ENCODE results near the gene TAOK2.

TAOK2 gene

GRCh38 chr16:29963021-29963743, 10.5 kb upstream of the TAOK2 start:
- no peak for DNase-seq (ENCODE audit: low spot score)

- no peak for DNase-seq (ENCODE audit: low spot score)
These were observed 5.5 kb upstream of the TAOK2 start for GRCh38 chr16:29968205-29968604.

- DNase-seq (ENCODE audit: low spot score): no peak
These were observed 2.4 kb upstream of the TAOK2 start for GRCh38 chr16:29971304-29971703.

- no peak for DNase-seq (ENCODE audit: low spot score)
These were observed 1.2 kb upstream of the TAOK2 start for GRCh38 chr16:29972500-29972899.

GRCh38 chr16:29972992-29973383, 680 bp upstream of the TAOK2 start:
- DNase-seq (ENCODE audit: low spot score): no peak

- peak; percentile 33 for DNase-seq (ENCODE audit: low spot score)
These were observed 844 bp downstream of the TAOK2 start for GRCh38 chr16:29974291-29975133.

GRCh38 chr16:29975134-29975538, 1.5 kb downstream of the TAOK2 start:
- no peak for DNase-seq (ENCODE audit: low spot score)

GRCh38 chr16:29975811-29976511, 2.3 kb downstream of the TAOK2 start:
- DNase-seq (ENCODE audit: low spot score): no peak

- DNase-seq (ENCODE audit: low spot score): no peak
These were observed 3.6 kb downstream of the TAOK2 start for GRCh38 chr16:29977063-29977825.

GRCh38 chr16:29978081-29978480, 4.4 kb downstream of the TAOK2 start:
- DNase-seq (ENCODE audit: low spot score): no peak

GRCh38 chr16:29978564-29979270, 5.0 kb downstream of the TAOK2 start:
- no peak for DNase-seq (ENCODE audit: low spot score)

- DNase-seq (ENCODE audit: low spot score): no peak
These were observed 9.1 kb downstream of the TAOK2 start for GRCh38 chr16:29982560-29983419.

GRCh38 chr16:29983420-29984136, 9.9 kb downstream of the TAOK2 start:
- no peak for DNase-seq (ENCODE audit: low spot score)

GRCh38 chr16:29984137-29984763, 10.6 kb downstream of the TAOK2 start:
- no peak for DNase-seq (ENCODE audit: low spot score)

GRCh38 chr16:29984764-29985147, 11.1 kb downstream of the TAOK2 start:
- DNase-seq (ENCODE audit: low spot score): no peak

GRCh38 chr16:29985271-29985811, 11.7 kb downstream of the TAOK2 start:
- no peak for DNase-seq (ENCODE audit: low spot score)

- DNase-seq (ENCODE audit: low spot score): no peak
These were observed 12.6 kb downstream of the TAOK2 start for GRCh38 chr16:29986231-29986630.

- DNase-seq (ENCODE audit: low spot score): no peak
These were observed 13.3 kb downstream of the TAOK2 start for GRCh38 chr16:29986931-29987330.

Data from kidney tubule cell (primary cell).